Endothelial cell of hepatic sinusoid (primary cell): ENCODE data around the gene ROGDI.

Experiments used
- in situ Hi-C: cut with HindIII; loops from 2 replicates; pipeline ENCODE4 v1.10.0; 2017; ENCODE audit warnings: low sequenced_read_pairs

Gene ROGDI

GRCh38 chr16:4801962-4802658 is at the start of gene ROGDI:
Gene ROGDI, minus strand, starts transcription at chr16:4802633. Its CDS starts 62 bp downstream, at chr16:4802571.
- in situ Hi-C loops = no loop called here

GRCh38 chr16:4850211-4850610 is 47.8 kb upstream of the ROGDI start:
- in situ Hi-C loops = no loop called here

GRCh38 chr16:4847774-4848587 is 45.5 kb upstream of the ROGDI start:
- in situ Hi-C loops = no loop called here

- in situ Hi-C loops = no loop called here
These were observed 44.7 kb upstream of the ROGDI start, which contains the start of the genes GLYR1 and UBN1 for GRCh38 chr16:4846901-4847773. Gene GLYR1, minus strand, starts transcription at chr16:4847288. Its CDS starts 23 bp downstream, at chr16:4847265. Gene UBN1, plus strand, starts transcription at chr16:4847481. Its CDS starts 5,437 bp downstream, at chr16:4852918.

GRCh38 chr16:4846503-4846900 is 44.1 kb upstream of the ROGDI start:
- in situ Hi-C loops = no loop called here

- in situ Hi-C loops = no loop called here
These were observed 38.6 kb upstream of the ROGDI start for GRCh38 chr16:4840984-4841383.

- in situ Hi-C loops = loop anchor here (5.0 kb wide), 1 partner anchor 102 kb away; no protein-coding TSS in a partner anchor
These were observed 37.5 kb upstream of the ROGDI start for GRCh38 chr16:4839942-4840341.

- in situ Hi-C loops = loop anchor here (5.0 kb wide), 1 partner anchor 104 kb away; no protein-coding TSS in a partner anchor
These were observed 35.5 kb upstream of the ROGDI start for GRCh38 chr16:4837733-4838501.

- in situ Hi-C loops = loop anchor here (5.0 kb wide), 1 partner anchor 106 kb away; no protein-coding TSS in a partner anchor
These were observed 34.3 kb upstream of the ROGDI start for GRCh38 chr16:4836727-4837126.

- in situ Hi-C loops = loop anchor here (5.0 kb wide), 1 partner anchor 66 kb away; the partner anchor contains the start of gene ZNF500
These were observed 31.2 kb upstream of the ROGDI start for GRCh38 chr16:4833584-4833983.

- in situ Hi-C loops = loop anchor here (5.0 kb wide), 1 partner anchor 66 kb away; the partner anchor contains the start of gene ZNF500
These were observed 30.4 kb upstream of the ROGDI start for GRCh38 chr16:4832698-4833343.

GRCh38 chr16:4831616-4832015 is 29.2 kb upstream of the ROGDI start:
- in situ Hi-C loops = loop anchor here (5.0 kb wide), 1 partner anchor 64 kb away; the partner anchor contains the start of gene ZNF500

- in situ Hi-C loops = loop anchor here (5.0 kb wide), 1 partner anchor 63 kb away; the partner anchor contains the start of gene ZNF500
These were observed 28.0 kb upstream of the ROGDI start for GRCh38 chr16:4830408-4830807.

- in situ Hi-C loops = no loop called here
These were observed 26.3 kb upstream of the ROGDI start for GRCh38 chr16:4828567-4829321.

- in situ Hi-C loops = no loop called here
These were observed 24.5 kb upstream of the ROGDI start for GRCh38 chr16:4826980-4827379.

- in situ Hi-C loops = no loop called here
These were observed 24.1 kb upstream of the ROGDI start for GRCh38 chr16:4826526-4826925.

GRCh38 chr16:4825196-4825595 is 22.8 kb upstream of the ROGDI start:
- in situ Hi-C loops = no loop called here

- in situ Hi-C loops = no loop called here
These were observed 18.2 kb upstream of the ROGDI start for GRCh38 chr16:4820652-4821051.
